ENCODE data around the gene SLC35D2.

- TF ChIP-seq POLR2AphosphoS5 (IDR thresholded peaks at IDR 0.05) (no peak), CTCF (IDR thresholded peaks at IDR 0.05 in 8 of 11, conservative IDR thresholded peaks at IDR 0.05 in 3 of 11) (no peak), POLR2A (IDR thresholded peaks at IDR 0.05) (no peak)
Measured at GRCh38 chr9:96376891-96377874, 6.3 kb downstream of the SLC35D2 start.

Measured in spleen (tissue), 7 donors.